GM21529 (cell line): ENCODE measurements around the gene LAG3.

Source experiments
- ATAC-seq: cut with Tn5 transposase; IDR thresholded peaks from one replicate; pipeline ENCODE4 v1.9.1; 2021; ENCODE audit not compliant: unreplicated experiment

Gene LAG3

GRCh38 chr12:6787309-6787708 is 15.0 kb downstream of the LAG3 start:
- ATAC-seq = no peak

GRCh38 chr12:6788972-6789924 is 16.9 kb downstream of the LAG3 start, which contains the start of gene CD4:
Gene CD4 (plus strand): TSS chr12:6789528. CDS start chr12:6800139, 10,611 bp downstream.
- no peak for ATAC-seq

GRCh38 chr12:6790496-6791150 is 18.3 kb downstream of the LAG3 start:
- no peak for ATAC-seq

- ATAC-seq = no peak
Measured at GRCh38 chr12:6791931-6792520, 19.7 kb downstream of the LAG3 start.

- no peak for ATAC-seq
Measured at GRCh38 chr12:6792522-6793201, 20.3 kb downstream of the LAG3 start.

- ATAC-seq = no peak
Measured at GRCh38 chr12:6795088-6795487, 22.8 kb downstream of the LAG3 start.

GRCh38 chr12:6796576-6796975 is 24.3 kb downstream of the LAG3 start:
- no peak for ATAC-seq

GRCh38 chr12:6799147-6799546 is 26.8 kb downstream of the LAG3 start:
- no peak for ATAC-seq

- no peak for ATAC-seq
Measured at GRCh38 chr12:6807170-6807569, 34.9 kb downstream of the LAG3 start.

GRCh38 chr12:6809056-6809455 is 36.7 kb downstream of the LAG3 start:
- ATAC-seq = no peak

- ATAC-seq = no peak
Measured at GRCh38 chr12:6810758-6811157, 38.4 kb downstream of the LAG3 start.

- no peak for ATAC-seq
Measured at GRCh38 chr12:6813363-6813762, 41.0 kb downstream of the LAG3 start.

- no peak for ATAC-seq
Measured at GRCh38 chr12:6816598-6816997, 44.3 kb downstream of the LAG3 start.

- ATAC-seq = no peak
Measured at GRCh38 chr12:6817098-6817497, 44.8 kb downstream of the LAG3 start.

- no peak for ATAC-seq
Measured at GRCh38 chr12:6817662-6818157, 45.4 kb downstream of the LAG3 start.

- ATAC-seq = no peak
Measured at GRCh38 chr12:6818222-6818621, 45.9 kb downstream of the LAG3 start.

GRCh38 chr12:6818645-6819044 is 46.3 kb downstream of the LAG3 start:
- no peak for ATAC-seq

GRCh38 chr12:6819106-6820030 is 47.0 kb downstream of the LAG3 start:
- ATAC-seq = no peak

- no peak for ATAC-seq
Measured at GRCh38 chr12:6820166-6820565, 47.8 kb downstream of the LAG3 start.
